CD14-positive monocyte (primary cell): ENCODE data around the gene PDLIM5. TPM values are rescaled to one million over a fixed set of nuclear protein-coding genes. Genes with fewer than 3 reads are reported as not detected.
"Not testable (repeated sequence)": the region's sequence is repeated elsewhere in the genome, so short reads cannot be mapped to it uniquely, and the experiment has no call there.

Source experiments
- DNase-seq, 3 donors: peaks; one replicate each; pipeline ENCODE4 v3.0.0-alpha.2; 2011 to 2022
- H2AFZ ChIP-seq: 2 replicates; pipeline ENCODE4 v1.6.0; 2012; ENCODE audit warnings: mild to moderate bottlenecking, low read depth, low read length, inconsistent platforms; ENCODE audit not compliant: insufficient read depth, poor library complexity, severe bottlenecking
- H3K27ac ChIP-seq, 2 donors: 1 replicate in 1 of 2; 2 replicates in 1 of 2; pipeline ENCODE4 v1.5.1; 2012 to 2013; ENCODE audit warnings: low read length in 2 of 2, control low read depth in 1 of 2, inconsistent platforms in 1 of 2, low read depth in 1 of 2, mild to moderate bottlenecking in 1 of 2
- H3K27me3 ChIP-seq, 2 donors: one replicate each; pipeline versions ENCODE4 v1.6.0 to v1.6.1; 2011 to 2013; ENCODE audit warnings: low read length in 2 of 2; ENCODE audit not compliant: control insufficient read depth in 2 of 2, insufficient read depth in 2 of 2
- H3K36me3 ChIP-seq, 2 donors: replicated peaks in 1 of 2; 1 replicate in 1 of 2; 2 replicates in 1 of 2; pipeline versions ENCODE4 v1.5.1 to v1.6.1; 2012 to 2013; ENCODE audit warnings: low read length in 2 of 2, control low read depth in 1 of 2, inconsistent platforms in 1 of 2, mild to moderate bottlenecking in 1 of 2; ENCODE audit not compliant: insufficient read depth in 2 of 2, control insufficient read depth in 1 of 2
- H3K4me1 ChIP-seq, 2 donors: 1 replicate in 1 of 2; 2 replicates in 1 of 2; pipeline versions ENCODE4 v1.5.1 to v1.6.1; 2012 to 2013; ENCODE audit warnings: low read length in 2 of 2, control low read depth in 1 of 2, inconsistent platforms in 1 of 2, mild to moderate bottlenecking in 1 of 2, moderate library complexity in 1 of 2; ENCODE audit not compliant: insufficient read depth in 2 of 2, control insufficient read depth in 1 of 2
- H3K4me2 ChIP-seq: replicated peaks from 2 replicates; pipeline ENCODE3; 2012; ENCODE audit warnings: low read length, moderate library complexity, mild to moderate bottlenecking; ENCODE audit not compliant: poor library complexity, severe bottlenecking; ENCODE audit errors: extremely low read depth
- H3K4me3 ChIP-seq, 3 experiments: fragments of 200-600 bp in 1 of 3; sonication (generic) in 1 of 3; replicated peaks in 1 of 3; 1 replicate in 2 of 3; 2 replicates in 1 of 3; pipeline ENCODE4 v1.5.1; 2011 to 2013; ENCODE audit warnings: low read length in 3 of 3, mild to moderate bottlenecking in 3 of 3, control low read depth in 2 of 3, low read depth in 2 of 3, inconsistent platforms in 1 of 3, moderate library complexity in 1 of 3
- H3K79me2 ChIP-seq: 2 replicates; pipeline ENCODE4 v1.6.0; 2012; ENCODE audit warnings: mild to moderate bottlenecking, control low read depth, inconsistent platforms, low read length, moderate library complexity; ENCODE audit not compliant: insufficient read depth
- H3K9ac ChIP-seq: 2 replicates; pipeline ENCODE4 v1.6.0; 2017; ENCODE audit warnings: low read length, mild to moderate bottlenecking; ENCODE audit not compliant: insufficient read depth, poor library complexity, severe bottlenecking
- H3K9me3 ChIP-seq, 2 donors: replicated peaks in 1 of 2; 1 replicate in 1 of 2; 2 replicates in 1 of 2; pipeline versions ENCODE4 v1.5.1 to v1.6.1; 2012 to 2013; ENCODE audit warnings: low read length in 2 of 2, control low read depth in 1 of 2; ENCODE audit not compliant: control insufficient read depth in 1 of 2, insufficient read depth in 1 of 2
- H4K20me1 ChIP-seq: 2 replicates; pipeline ENCODE4 v1.6.0; 2012; ENCODE audit warnings: mild to moderate bottlenecking, low read length, control low read depth, moderate library complexity; ENCODE audit not compliant: insufficient read depth
- H3K27ac Mint-ChIP-seq, 7 donors: one replicate each; pipeline ENCODE4 v1.8.0; 2020; ENCODE audit warnings: mild to moderate bottlenecking in 7 of 7, mixed read lengths in 7 of 7, moderate library complexity in 6 of 7, inconsistent platforms in 2 of 7
- H3K27me3 Mint-ChIP-seq, 3 donors: one replicate each; pipeline ENCODE4 v1.8.0; 2021 to 2022; ENCODE audit warnings: low read depth in 3 of 3, mild to moderate bottlenecking in 3 of 3, mixed read lengths in 3 of 3, moderate library complexity in 3 of 3, inconsistent platforms in 1 of 3
- H3K36me3 Mint-ChIP-seq, 2 donors: one replicate each; pipeline ENCODE4 v1.8.0; 2020; ENCODE audit warnings: mixed read lengths in 2 of 2, inconsistent platforms in 1 of 2, mild to moderate bottlenecking in 1 of 2
- H3K4me1 Mint-ChIP-seq: one replicate; pipeline ENCODE4 v1.8.0; 2020; ENCODE audit warnings: mild to moderate bottlenecking, mixed read lengths
- H3K4me3 Mint-ChIP-seq, 2 donors: one replicate each; pipeline ENCODE4 v1.8.0; 2020; ENCODE audit warnings: mild to moderate bottlenecking in 2 of 2, mixed read lengths in 2 of 2, moderate library complexity in 1 of 2
- H3K9me3 Mint-ChIP-seq, 7 donors: one replicate each; pipeline ENCODE4 v1.8.0; 2020 to 2022; ENCODE audit warnings: mixed read lengths in 7 of 7, mild to moderate bottlenecking in 6 of 7, moderate library complexity in 6 of 7, inconsistent platforms in 2 of 7
- CTCF ChIP-seq: fragments of 200-600 bp; IDR thresholded peaks from one replicate; pipeline ENCODE4 v1.8.0; 2022; ENCODE audit warnings: antibody characterized with exemption, mild to moderate bottlenecking
- WGBS: methylation state at CpG from one replicate; pipeline ENCODE4 v1.1.5; 2013; ENCODE audit warnings: missing lambda C conversion rate; ENCODE audit not compliant: insufficient coverage; 5-methylcytosine and 5-hydroxymethylcytosine counted together
- intact Hi-C, 2 donors: fragments of 100-400 bp; cut with micrococcal nuclease; formaldehyde crosslinking; loops; one replicate each; pipeline versions ENCODE4 v1.15.0 to v1.15.1; 2023
- polyA plus RNA-seq, 3 donors: library from polyadenylated mRNA; depleted of rRNA in 1 of 3; unstranded in 2 of 3; stranded (reverse) in 1 of 3; fragments of 300-500 nt in 2 of 3; fragments of >200 nt in 1 of 3; fragmentation: Illumina TruSeq in 2 of 3; gene quantifications; 1 replicate in 2 of 3; 2 replicates in 1 of 3; pipeline ENCODE4 v1.2.3, GENCODE V29; 2012 to 2021

The PDLIM5 gene
- polyA plus RNA-seq, 3 donors, result 75.3 to 105 (median 80.9) TPM

- intact Hi-C loops, result no loop called here
- WGBS, result no CpG with 5 or more reads among the region's 1 CpG
- no peak overlapping the region for H3K27ac ChIP-seq
- Mint-ChIP-seq H3K4me3 (no peak overlapping the region), H3K4me1 (peaks cover 11% of the 10 kb centered on the region), H3K27me3 (no peaks in the 10 kb centered on the region), H3K27ac (no peak overlapping the region), H3K9me3 (peaks cover 0 to 2% (median 0%) of the 10 kb centered on the region in 7 donors), H3K36me3 (peaks cover 7 to 16% of the 10 kb centered on the region in 2 donors)
- H4K20me1 ChIP-seq, result peaks cover 69% of the 10 kb centered on the region
- TF ChIP-seq CTCF, result no peak
- no peaks in the 10 kb centered on the region for H3K36me3 ChIP-seq
- H3K9me3 ChIP-seq, result no peaks in the 10 kb centered on the region
- H3K79me2 ChIP-seq, result no peaks in the 10 kb centered on the region
- H3K4me2 ChIP-seq, result no peak overlapping the region
- no peak overlapping the region for H2AFZ ChIP-seq
- no peaks in the 10 kb centered on the region for H3K4me1 ChIP-seq
- no peak for DNase-seq
- H3K27me3 ChIP-seq, result no peaks in the 10 kb centered on the region
- no peak overlapping the region for H3K9ac ChIP-seq
- H3K4me3 ChIP-seq, result no peak overlapping the region
Observed at GRCh38 chr4:94508806-94509205, 57.1 kb downstream of the PDLIM5 start.

DNA sequence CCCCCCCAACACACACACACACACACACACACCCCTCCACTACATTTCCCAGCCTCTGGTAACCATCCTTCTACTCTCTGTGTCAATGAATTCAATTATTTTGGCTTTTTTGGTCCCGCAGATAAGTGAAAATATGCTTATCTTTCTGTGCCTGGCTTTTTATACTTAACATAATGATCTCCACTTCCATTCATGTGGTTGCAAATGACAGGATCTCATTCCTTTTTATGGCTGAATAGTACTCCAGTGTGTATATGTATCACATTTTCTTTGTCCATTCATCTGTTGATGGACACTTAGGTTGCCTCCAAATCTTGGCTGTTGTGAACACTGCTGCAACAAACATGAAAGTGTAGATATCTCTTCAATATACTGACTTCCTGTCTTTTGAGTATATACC is 59.8 kb downstream of the PDLIM5 start:
- no peak for DNase-seq
- Histone ChIP-seq H3K27me3 (no peaks in the 10 kb centered on the region), H2AFZ (no peak overlapping the region), H3K36me3 (no peaks in the 10 kb centered on the region), H4K20me1 (peaks cover 71% of the 10 kb centered on the region), H3K4me2 (no peak overlapping the region), H3K79me2 (no peaks in the 10 kb centered on the region), H3K9me3 (no peaks in the 10 kb centered on the region), H3K4me3 (no peak overlapping the region), H3K27ac (no peak overlapping the region), H3K9ac (no peak overlapping the region), H3K4me1 (no peaks in the 10 kb centered on the region)
- Mint-ChIP-seq H3K36me3 (peaks cover 11 to 18% of the 10 kb centered on the region in 2 donors), H3K9me3 (peaks cover 0 to 2% (median 0%) of the 10 kb centered on the region in 7 donors), H3K4me1 (peaks cover 11% of the 10 kb centered on the region), H3K4me3 (no peak overlapping the region), H3K27ac (no peak overlapping the region), H3K27me3 (no peaks in the 10 kb centered on the region)
- no CpG with 5 or more reads among the region's 1 CpG for WGBS
- intact Hi-C loops, result no loop called here
- TF ChIP-seq CTCF, result no peak

- H3K79me2 ChIP-seq, H3K27me3 ChIP-seq: not testable (repeated sequence)
Observed at GRCh38 chr4:94513532-94513931, 61.8 kb downstream of the PDLIM5 start.

More at GRCh38 chr4:94513532-94513931, 61.8 kb downstream of the PDLIM5 start:
- H3K27ac ChIP-seq, H3K4me3 ChIP-seq, H3K36me3 ChIP-seq, H3K4me1 ChIP-seq, H2AFZ ChIP-seq, H3K27ac Mint-ChIP-seq, intact Hi-C loops, H3K4me2 ChIP-seq, H3K9ac ChIP-seq, H3K4me1 Mint-ChIP-seq, H3K9me3 Mint-ChIP-seq, H3K27me3 Mint-ChIP-seq, H3K9me3 ChIP-seq, DNase-seq, H3K4me3 Mint-ChIP-seq: not testable (repeated sequence)
- no CpG with 5 or more reads among the region's 2 CpGs for WGBS
- peaks cover 66% of the 10 kb centered on the region for H4K20me1 ChIP-seq
- H3K36me3 Mint-ChIP-seq, result peaks cover 11 to 16% of the 10 kb centered on the region in 2 donors
